ENCODE measurements around the gene FPR3.
"Not testable (repeated sequence)": the region's sequence is repeated elsewhere in the genome, so short reads cannot be mapped to it uniquely, and the experiment has no call there.

Gene FPR3

GRCh38 chr19:51806571-51806970 lies 11.6 kb downstream of the FPR3 start:
- not testable (repeated sequence) for DNase-seq

DNA sequence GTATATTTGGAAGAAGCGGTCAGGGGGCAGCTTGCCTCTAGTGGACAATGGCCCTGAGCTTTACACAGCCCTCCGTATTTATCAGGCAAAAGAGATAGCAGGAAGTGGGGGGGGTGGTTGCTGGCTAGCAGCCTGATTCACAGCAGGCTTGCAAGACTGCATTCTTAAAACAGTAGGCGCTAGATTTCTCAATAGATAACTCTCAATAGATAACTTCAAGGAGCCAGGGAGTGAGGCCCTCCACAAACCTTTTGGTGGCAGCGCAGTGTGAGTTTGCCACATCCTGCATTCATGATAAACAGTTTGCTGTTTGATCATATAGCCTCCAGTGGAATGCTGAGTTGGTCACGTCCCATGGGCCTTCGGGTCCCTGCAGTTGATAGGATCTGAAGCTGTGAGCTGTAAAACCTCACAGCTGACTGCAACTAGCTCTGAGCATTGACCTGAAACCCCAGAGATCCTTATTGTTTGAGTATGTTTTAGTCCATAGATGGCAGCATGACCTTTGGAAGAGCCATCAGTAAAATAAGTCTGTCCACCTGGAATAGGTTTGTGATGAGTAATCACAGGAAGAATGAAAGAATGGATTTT lies 12.2 kb downstream of the FPR3 start:
- peak in 1 of 56 donors; percentile 3 for DNase-seq

GRCh38 chr19:51807925-51808324 lies 13.0 kb downstream of the FPR3 start:
- DNase-seq = no peak

DNA sequence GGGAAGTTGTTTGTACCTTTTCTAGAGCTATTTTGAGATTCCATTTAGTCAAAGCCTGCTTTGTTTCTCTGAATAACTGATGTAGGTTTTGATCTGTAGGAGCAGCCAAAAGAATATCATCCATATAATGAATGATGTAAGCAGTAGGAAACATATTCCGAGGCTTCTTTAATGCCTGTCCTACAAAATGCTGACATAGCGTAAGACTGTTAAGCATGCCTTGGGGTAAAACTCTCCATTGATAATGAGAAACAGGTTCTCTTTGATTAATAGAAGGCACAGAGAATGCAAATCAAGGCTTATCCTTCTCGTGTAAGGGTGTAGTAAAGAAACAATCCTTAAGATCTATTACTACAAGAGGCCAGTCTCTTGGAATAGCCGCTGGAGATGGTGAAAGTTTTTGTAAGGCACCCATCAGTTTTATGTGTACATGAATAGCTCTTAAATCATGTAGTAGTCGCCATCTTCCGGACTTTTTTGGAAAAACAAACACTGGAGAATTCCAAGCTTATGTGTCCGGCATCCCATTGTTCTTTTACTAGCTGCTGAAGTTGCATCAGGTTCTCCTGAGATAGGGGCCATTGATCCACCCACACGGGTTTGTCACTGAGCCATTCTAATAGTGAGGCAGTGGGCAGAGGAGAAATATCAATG lies 13.5 kb downstream of the FPR3 start:
- no peak for DNase-seq

- no peak for DNase-seq
Observed at GRCh38 chr19:51809787-51810186, 14.8 kb downstream of the FPR3 start.

- no peak for DNase-seq
Observed at GRCh38 chr19:51810223-51810622, 15.3 kb downstream of the FPR3 start.

GRCh38 chr19:51811344-51811743 lies 16.4 kb downstream of the FPR3 start:
- DNase-seq = peak in 16 of 56 donors; percentile 1 to 46 (median 12)

- no peak for DNase-seq
Observed at GRCh38 chr19:51815043-51815442, 20.1 kb downstream of the FPR3 start.

- DNase-seq = no peak
Observed at GRCh38 chr19:51816711-51817110, 21.8 kb downstream of the FPR3 start.

- DNase-seq = no peak
Observed at GRCh38 chr19:51820011-51820410, 25.1 kb downstream of the FPR3 start.

- DNase-seq = no peak
Observed at GRCh38 chr19:51820831-51821446, 26.0 kb downstream of the FPR3 start.

DNA sequence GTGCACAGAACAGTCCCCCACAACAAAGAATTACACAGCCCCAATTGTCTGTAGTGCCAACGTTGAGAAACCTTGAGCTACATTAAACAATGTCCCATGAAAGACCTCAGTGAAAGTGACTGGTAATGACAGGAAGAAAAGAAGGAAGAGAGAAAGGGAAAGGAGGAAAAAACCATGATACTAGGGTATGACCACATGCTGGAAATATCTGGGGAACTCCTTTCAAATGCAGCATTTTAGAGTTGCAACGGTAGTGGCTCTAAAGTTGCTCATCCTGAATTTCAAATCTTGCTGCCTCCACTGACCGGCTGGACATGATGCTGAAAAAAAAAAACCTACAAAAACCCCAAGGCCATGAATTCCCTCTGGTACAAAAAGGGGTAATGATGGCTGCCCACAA lies 26.5 kb downstream of the FPR3 start:
- no peak for DNase-seq

DNA sequence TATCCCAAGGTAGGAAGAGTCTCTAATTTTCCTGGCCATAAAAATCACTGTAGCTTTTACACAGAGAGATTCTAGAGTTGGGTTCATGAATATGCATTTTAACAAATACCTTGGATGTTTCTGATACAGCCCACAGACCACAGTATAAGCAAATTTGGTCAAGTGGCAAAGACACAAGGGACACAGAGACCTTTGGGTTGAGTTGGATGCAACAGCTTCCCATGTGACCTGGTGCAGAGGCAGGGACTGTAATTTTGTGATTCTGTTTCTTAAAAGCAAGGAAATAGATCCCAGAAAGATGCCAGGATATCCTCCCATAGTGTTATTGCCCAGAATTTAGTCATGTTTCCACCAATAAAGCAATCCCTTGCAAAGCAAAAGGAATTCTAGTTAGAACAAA lies 27.0 kb downstream of the FPR3 start:
- no peak for DNase-seq

DNA sequence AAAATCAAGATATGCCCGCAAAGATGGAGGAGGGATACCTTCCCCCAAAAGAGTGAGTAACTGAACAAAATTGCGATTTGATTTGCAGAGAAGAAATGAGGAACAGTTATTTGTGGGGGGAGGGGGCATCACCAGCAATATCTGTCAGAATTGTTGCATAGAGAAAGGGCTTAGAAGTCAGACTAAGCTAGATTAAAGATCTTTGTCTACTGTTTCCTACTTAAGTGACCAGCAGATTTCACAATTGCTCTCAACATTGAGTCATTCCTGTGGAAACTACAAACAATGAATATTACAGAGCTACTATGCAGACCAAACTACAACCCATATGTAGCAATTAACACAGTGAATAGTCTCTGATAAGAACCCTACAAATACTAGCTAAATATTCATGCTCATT lies 27.4 kb downstream of the FPR3 start:
- DNase-seq = no peak

DNA sequence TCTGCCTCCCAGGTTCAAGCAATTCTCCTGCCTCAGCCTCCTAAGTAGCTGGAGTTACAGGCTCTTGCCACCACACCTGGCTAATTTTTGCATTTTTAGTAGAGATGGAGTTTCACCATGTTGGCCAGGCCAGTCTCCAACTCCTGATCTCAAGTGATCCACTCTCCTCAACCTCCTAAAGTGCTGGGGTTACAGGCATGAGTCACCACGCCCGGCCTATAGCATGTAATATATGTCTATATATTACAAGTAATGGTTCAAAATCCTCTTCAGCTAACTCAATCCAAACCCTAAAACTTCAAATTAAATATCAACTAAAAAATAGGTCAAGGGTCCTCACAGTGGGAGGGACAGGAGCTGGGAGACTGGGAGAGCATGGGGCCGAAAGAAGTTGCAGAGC lies 28.0 kb downstream of the FPR3 start:
- DNase-seq = no peak

- DNase-seq = peak in 6 of 56 donors; percentile 0 to 29 (median 8)
Observed at GRCh38 chr19:51824281-51825005, 29.5 kb downstream of the FPR3 start.

DNA sequence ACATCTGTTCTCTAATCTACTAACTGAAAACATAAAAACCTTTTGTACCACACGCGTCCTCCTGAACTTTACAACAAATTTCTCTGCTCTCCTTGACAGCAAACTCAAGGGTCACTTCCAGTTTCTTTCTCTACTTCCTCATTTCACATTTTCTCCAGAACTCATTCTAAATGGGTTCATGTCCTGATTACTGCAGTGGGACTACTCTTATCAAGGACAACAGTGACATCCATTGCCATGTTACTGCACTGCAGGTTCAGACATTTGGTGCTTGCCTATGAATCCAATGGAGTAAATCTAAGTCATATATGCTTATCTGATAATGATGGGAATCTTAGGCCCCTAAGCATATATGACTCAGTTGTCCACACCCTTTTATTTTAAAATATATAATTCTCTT lies 35.3 kb downstream of the FPR3 start:
- DNase-seq = no peak

DNA sequence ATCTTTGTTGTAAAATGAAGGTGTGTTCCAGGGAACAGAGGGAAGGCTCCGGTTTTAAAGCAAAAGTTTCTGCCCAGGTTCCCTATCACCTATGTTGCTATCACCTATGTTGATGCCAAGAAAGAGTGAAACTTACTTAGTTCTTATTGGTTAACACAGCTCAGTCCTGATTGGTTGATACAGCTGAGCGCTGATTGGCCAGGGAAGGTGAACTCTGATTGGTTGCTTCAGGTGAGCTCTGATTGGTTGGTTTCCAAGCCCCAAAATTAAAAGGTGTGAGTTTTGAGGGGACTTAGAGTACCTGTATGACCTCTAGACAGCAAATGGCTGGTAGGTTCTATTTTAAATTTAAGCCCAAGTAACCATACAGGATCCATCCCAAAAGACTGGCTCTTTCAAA lies 42.2 kb downstream of the FPR3 start:
- no peak for DNase-seq

- DNase-seq = no peak
Observed at GRCh38 chr19:51861870-51862622, 67.1 kb downstream of the FPR3 start.

- DNase-seq = no peak
Observed at GRCh38 chr19:51873097-51873496, 78.1 kb downstream of the FPR3 start.

Data from nucleus accumbens (tissue), 56 donors.